CD4-positive, alpha-beta T cell treated with Interferon alpha-2 for 1 hour (primary cell): ENCODE results near the gene KIF1B.

ENCODE experiments used
- DNase-seq, 2 donors: peaks; one replicate each; pipeline ENCODE4 v3.0.0-alpha.2; 2020 to 2022

KIF1B gene

GRCh38 chr1:10283318-10283984 lies 73.1 kb downstream of the KIF1B start:
- no peak for DNase-seq

- no peak for DNase-seq
Observed at GRCh38 chr1:10286244-10286643, 75.9 kb downstream of the KIF1B start.

- no peak for DNase-seq
Observed at GRCh38 chr1:10287023-10287645, 76.8 kb downstream of the KIF1B start.

GRCh38 chr1:10288029-10288615 lies 77.8 kb downstream of the KIF1B start:
- DNase-seq, result no peak

- DNase-seq, result no peak
Observed at GRCh38 chr1:10291705-10292104, 81.3 kb downstream of the KIF1B start.

- no peak for DNase-seq
Observed at GRCh38 chr1:10292188-10292587, 81.8 kb downstream of the KIF1B start.

- DNase-seq, result no peak
Observed at GRCh38 chr1:10295481-10296085, 85.2 kb downstream of the KIF1B start.

- no peak for DNase-seq
Observed at GRCh38 chr1:10299151-10299550, 88.8 kb downstream of the KIF1B start.

GRCh38 chr1:10302416-10302815 lies 92.0 kb downstream of the KIF1B start:
- no peak for DNase-seq

GRCh38 chr1:10304295-10304694 lies 93.9 kb downstream of the KIF1B start:
- no peak for DNase-seq

- no peak for DNase-seq
Observed at GRCh38 chr1:10306435-10306834, 96.1 kb downstream of the KIF1B start.

GRCh38 chr1:10308001-10308400 lies 97.6 kb downstream of the KIF1B start:
- peak; percentile 16 to 68 for DNase-seq

- no peak for DNase-seq
Observed at GRCh38 chr1:10309243-10310011, 99.1 kb downstream of the KIF1B start.

GRCh38 chr1:10316752-10317151 lies 106.4 kb downstream of the KIF1B start:
- DNase-seq, result no peak

GRCh38 chr1:10319750-10320149 lies 109.4 kb downstream of the KIF1B start:
- DNase-seq, result no peak

GRCh38 chr1:10320336-10320735 lies 110.0 kb downstream of the KIF1B start:
- DNase-seq, result no peak

GRCh38 chr1:10322821-10323220 lies 112.5 kb downstream of the KIF1B start:
- DNase-seq, result no peak

GRCh38 chr1:10324627-10325026 lies 114.3 kb downstream of the KIF1B start:
- DNase-seq, result peak in 1 of 2 donors; percentile 53

- DNase-seq, result peak in 1 of 2 donors; percentile 27
Observed at GRCh38 chr1:10325521-10325920, 115.2 kb downstream of the KIF1B start.

GRCh38 chr1:10326251-10326650 lies 115.9 kb downstream of the KIF1B start:
- no peak for DNase-seq

GRCh38 chr1:10328180-10328963 lies 118.0 kb downstream of the KIF1B start:
- no peak for DNase-seq

- no peak for DNase-seq
Observed at GRCh38 chr1:10337436-10337835, 127.1 kb downstream of the KIF1B start.
